ENCODE data around the gene DEDD2. TPM values are rescaled to one million over a fixed set of nuclear protein-coding genes. Genes with fewer than 3 reads are reported as not detected.
"Not testable (repeated sequence)": the region's sequence is repeated elsewhere in the genome, so short reads cannot be mapped to it uniquely, and the experiment has no call there.

The DEDD2 gene, protein sequence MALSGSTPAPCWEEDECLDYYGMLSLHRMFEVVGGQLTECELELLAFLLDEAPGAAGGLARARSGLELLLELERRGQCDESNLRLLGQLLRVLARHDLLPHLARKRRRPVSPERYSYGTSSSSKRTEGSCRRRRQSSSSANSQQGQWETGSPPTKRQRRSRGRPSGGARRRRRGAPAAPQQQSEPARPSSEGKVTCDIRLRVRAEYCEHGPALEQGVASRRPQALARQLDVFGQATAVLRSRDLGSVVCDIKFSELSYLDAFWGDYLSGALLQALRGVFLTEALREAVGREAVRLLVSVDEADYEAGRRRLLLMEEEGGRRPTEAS
- 47.7 and 48.8 TPM in 2 replicates for total RNA-seq

DNA sequence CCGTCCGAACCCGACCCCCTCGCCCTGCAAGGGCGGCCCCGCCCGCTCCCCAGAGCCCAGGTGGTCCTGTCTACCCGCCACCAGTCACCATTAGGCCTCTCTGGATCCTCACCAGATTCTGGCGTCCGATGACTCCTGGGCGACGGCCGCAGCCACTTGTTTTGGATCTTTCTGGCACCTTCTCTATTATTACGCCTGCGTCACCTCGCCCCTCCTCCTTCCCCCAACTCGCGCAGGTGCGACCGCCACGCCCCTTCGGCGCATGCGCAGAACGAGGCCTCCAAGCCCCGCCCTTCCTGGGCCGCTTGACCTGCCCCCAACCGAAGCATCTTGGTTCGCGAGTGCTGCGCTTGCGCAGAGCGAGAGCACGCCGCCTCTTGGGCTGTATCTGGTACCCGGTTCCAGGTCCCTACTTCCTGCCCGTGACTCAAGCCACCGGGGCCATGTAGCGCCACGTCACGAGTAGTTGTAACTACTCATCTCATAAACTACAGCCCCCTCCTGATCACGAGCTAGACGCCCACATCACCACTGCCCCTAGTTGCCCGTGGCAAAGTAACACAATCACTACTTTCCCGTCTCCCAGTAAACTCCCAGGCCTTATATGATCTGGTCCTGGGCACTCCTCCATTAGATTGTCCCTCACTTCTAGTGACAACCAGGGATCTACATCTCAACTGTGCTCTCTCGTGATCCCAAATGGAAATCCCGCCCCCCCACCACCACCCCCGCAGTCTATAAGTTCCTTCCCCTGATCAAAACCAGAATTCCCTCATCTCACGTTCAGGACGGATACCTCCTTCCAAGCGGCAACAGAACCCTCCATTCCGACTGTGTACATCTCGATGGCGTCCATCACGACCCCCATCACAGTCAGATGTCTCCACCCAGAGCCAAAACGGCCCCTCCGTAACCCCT, at the start of gene DEDD2:
DEDD2 (minus strand) TSS at position 158 of the 918 bp plus-strand sequence. CDS start 670 bp downstream, outside the sequence.
- intact Hi-C loops (cut with micrococcal nuclease) = loop anchor here (1.0 to 2.0 kb wide), 7 partner anchors 18 to 206 kb away; partner anchors contain the start of genes PAFAH1B3 and PRR19

DNA sequence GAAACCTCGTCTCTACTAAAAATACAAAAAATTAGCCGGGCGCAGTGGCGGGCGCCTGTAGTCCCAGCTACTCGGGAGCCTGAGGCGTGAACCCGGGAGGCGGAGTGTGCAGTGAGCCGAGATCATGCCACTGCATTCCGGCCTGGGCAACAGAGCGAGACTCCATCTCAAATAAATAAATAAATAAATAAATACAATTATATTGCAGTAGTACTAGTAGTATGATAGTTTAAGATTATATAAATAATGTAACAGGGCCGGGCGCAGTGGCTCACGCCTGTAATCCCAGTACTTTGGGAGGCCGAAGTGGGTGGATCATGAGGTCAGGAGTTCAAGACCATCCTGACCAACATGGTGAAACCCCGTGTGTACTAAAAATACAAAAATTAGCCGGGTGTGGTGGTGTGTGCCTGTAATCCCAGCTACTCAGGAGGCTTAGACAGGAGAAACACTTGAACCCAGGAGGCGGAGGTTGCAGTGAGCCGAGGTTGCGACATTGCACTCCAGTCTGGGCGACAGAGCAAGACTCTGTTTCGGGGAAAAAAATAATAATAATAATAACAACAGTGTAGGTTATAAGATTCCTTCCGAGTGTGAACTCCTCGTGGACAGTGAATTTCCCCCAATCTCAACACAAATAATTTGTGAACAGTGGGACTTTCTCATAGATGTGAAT, 49.6 kb upstream of the DEDD2 start:
- intact Hi-C loops (cut with micrococcal nuclease) = not testable (repeated sequence)

DNA sequence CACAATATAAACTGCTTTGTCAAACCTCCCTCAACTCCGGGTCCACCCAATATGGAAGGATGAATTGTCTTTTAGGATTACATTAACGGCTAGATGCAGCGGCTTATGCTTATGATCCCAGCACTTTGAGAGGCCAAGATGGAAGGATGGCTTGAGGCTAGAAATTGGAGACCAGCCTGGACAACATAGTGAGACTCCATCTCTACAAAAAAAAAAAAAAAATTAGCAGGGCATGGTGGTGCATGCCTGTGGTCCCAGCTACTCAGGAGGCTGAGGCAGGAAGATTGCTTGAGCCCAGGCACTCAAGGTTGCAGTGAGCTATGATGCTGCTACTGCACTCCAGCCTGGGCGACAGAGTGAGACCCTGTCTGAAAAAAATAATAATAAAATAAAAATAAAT, 48.6 kb upstream of the DEDD2 start:
- intact Hi-C loops (cut with micrococcal nuclease) = not testable (repeated sequence)

DNA sequence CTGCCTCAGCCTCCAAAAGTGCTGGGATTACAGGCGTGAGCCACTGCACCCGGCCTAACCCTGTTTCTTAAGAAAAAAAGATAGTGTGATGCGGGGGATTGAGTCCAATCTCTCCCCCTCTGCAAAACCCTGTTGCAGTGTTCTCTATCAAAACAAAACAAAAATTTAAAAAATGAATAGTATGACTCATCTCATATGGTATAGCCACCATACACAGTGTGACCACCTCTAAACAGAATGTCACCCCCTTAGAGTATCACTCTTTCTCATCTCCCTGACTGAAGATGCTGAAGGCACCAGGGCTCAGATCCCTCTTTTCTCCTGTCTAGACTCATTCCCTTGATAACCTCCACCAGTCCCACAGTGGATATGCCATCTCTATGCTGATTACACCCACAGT, 44.3 kb upstream of the DEDD2 start:
- intact Hi-C loops (cut with micrococcal nuclease) = no loop called here

DNA sequence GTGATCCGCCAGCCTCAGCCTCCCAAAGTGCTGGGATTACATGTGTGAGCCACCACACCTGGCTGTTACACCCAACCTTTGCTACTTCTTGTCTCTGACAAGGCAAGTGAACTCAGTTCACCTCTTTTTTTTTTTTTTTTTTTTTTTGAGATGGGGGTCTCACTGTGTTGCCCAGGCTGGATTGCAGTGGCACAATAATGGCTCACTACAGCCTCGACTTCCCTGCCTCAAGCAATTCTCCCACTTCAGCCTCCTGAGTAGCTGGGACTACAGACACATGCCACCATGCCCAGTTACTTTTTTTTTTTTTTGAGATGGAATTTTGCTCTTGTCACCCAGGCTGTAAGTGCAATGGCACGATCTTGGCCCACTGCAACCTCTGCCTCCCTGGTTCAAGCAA, 40.4 kb upstream of the DEDD2 start:
- intact Hi-C loops (cut with micrococcal nuclease) = not testable (repeated sequence)

DNA sequence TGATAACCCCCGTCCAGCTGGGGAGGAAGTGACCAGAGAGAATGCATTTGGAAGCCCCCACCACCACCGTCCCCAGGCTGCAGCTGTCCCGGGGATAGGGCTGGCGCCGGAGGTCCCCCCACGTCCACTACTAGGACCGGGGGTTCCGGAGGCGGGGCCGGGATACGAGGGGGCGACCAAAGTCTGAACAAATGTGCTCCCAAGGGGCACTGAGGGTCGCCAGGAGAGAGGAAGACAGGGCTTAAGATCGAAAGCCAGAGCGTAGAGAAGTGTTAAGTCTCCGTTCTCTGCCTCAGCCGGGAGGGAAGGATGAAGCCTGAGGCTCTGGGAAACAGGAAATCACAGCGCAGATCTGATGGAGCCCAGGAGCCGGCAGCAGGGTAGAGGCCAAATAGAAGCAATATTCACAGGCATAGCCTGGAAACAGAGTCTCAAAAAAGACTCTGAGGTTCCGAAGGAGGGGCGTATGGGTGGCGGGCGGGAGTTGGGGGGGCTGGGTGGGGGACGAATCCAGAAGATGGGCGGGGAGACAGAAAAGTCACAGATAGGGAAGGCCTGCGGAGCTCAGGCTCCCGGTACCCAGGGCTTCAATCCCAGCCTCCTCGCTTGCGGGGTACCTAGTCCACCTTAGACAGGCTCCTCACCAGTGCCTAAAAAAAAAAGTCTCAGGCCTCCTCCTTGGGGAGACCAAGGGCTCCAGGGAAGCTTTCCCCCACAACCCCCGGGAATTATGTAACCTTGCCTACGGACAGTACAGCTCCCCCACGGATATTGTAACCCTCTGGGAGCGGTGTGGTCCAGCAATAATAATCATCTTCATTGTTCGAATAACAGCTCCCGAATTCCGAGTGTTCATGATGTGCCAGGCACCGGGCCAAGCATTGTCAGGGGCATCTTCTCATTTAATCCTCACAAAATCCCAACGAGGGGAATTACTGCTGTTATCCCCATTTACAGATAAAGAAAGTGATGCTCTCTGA, 38.6 kb upstream of the DEDD2 start:
- intact Hi-C loops (cut with micrococcal nuclease) = loop anchor here (1.0 to 2.0 kb wide), 7 partner anchors 12 to 297 kb away; partner anchors contain the start of genes MEGF8, PAFAH1B3, PRR19 and RABAC1

DNA sequence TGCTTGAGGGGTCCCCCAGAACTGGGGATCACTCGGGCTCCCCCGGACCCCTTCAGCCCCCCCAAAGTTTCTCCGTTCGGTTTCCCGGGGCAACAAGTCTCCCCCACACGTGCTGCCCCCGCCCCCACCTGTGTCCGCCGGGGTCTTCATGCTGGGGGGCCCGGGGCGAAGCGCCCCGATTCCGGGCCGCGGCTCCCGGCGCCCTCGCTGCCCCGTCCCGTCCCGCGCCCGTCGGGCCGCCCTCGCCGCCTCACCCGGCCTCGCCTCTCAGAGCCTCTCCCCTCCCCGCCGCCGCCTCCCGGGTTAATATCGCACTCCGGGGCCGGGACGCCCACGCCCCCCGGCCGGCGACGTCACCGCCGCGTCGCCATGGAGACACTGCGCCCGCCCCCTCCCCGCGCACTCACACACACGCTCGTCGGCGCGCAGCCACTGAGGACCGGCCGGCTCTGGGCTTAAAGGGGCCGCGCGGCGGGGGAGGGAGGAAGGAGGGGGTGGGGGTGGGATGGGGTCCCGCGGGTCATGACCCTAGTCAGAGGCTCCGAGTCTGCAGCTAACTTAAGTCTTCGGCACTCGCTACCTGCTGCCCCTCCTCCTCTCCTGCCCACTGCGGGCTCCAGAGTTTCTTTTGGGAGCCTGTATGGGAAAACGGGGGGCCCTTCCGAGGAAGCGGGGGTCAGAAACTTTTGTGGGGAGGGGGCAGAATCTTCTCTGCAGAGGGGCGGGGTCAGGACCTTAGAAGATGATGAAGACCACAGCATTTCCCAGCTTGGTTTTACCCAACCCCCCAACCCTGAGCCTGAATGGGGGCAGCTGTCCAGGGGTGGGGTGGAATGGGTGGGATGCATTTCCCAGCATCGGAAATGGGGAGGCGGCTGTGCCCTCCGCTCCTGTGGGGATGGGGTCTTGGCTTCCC, 37.6 kb upstream of the DEDD2 start, which contains the start of gene ERF:
ERF (minus strand) TSS at position 279 of the 916 bp plus-strand sequence; CDS start at position 150, 129 bp downstream.
- intact Hi-C loops (cut with micrococcal nuclease) = loop anchor here (1.0 to 2.0 kb wide), 7 partner anchors 11 to 296 kb away; partner anchors contain the start of genes MEGF8, PAFAH1B3, PRR19 and RABAC1

DNA sequence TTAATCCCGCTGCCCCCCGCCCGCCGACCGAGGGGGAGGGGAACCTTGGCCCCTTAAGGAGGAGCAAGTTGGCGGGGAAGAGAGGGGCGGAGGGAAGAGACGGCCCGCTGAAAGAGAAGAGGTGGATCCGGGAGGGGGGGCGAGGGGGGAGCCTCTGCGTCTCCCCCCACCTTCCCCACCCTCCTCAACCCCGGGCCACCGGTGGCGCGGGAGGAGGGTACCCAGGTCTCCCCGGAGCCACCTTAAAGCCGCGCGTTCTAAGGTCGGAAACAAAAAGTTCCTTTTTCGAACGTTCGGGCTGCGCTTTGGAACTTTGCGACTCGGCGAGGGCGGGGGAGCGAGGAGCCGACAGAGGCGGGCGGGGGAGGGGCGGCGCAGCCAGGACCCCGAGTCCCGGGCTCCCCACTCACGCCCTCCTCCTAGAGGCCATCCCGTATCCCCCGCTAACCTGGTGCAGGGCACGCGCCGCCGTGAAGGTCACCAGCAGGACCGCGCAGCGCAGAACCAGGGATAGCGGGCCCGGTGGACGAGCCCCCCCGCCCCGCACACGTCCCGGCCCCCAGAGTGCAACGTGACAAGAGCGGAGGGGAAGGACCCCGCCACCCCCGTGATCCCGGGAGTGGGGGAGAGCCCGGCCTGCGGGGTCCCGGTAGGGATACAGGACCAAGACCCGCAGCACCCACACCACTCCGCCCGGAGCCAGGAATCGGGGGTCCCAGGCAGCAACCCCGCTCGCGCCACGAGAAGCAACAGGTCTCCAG, 36.8 kb upstream of the DEDD2 start:
- intact Hi-C loops (cut with micrococcal nuclease) = loop anchor here (2.0 kb wide), 2 partner anchors 49 to 295 kb away; partner anchors contain the start of genes PAFAH1B3, PRR19 and RABAC1

DNA sequence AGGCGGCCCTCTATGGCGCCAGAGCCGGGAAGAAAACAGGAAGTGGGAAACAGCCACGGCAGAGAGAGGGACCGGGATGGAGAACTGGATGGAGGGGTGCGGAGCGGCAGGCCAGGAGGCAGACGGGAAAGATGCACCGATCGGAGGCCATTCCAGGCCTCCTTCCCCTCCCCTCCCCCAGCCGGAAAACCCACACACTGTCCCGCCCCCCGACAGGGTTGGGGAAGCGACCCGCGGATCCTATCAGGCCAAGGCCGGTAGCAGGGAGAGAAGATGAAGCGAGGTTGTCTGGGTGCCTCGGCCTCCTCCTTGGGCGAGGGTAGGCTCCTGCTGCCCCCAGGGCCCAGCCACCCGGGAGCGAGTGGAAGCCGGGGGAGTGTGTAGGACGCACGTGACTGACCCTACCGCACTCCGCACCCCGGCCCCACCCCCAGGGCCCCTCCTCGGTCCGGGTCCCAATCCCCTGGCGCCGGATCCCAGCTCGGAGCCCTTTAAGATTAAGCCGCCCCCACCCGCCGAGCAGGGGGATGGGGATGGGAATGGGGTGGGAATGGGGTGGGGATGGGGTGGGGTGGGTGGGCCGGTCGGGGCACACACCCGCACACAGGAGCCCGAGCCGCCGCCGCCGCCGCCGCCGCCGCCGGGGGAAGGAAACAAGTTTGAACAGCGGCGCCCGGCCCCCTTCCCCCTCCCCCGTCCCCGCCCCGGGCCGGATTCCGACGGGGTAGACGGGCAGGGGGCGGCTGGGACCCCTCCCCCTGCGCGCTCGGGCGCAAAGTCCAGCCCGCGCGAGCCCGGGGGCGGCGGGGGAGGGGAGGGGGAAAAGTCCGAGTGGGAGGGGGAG, 36.0 kb upstream of the DEDD2 start:
- intact Hi-C loops (cut with micrococcal nuclease) = loop anchor here (2.0 kb wide), 2 partner anchors 49 to 295 kb away; partner anchors contain the start of genes PAFAH1B3, PRR19 and RABAC1

DNA sequence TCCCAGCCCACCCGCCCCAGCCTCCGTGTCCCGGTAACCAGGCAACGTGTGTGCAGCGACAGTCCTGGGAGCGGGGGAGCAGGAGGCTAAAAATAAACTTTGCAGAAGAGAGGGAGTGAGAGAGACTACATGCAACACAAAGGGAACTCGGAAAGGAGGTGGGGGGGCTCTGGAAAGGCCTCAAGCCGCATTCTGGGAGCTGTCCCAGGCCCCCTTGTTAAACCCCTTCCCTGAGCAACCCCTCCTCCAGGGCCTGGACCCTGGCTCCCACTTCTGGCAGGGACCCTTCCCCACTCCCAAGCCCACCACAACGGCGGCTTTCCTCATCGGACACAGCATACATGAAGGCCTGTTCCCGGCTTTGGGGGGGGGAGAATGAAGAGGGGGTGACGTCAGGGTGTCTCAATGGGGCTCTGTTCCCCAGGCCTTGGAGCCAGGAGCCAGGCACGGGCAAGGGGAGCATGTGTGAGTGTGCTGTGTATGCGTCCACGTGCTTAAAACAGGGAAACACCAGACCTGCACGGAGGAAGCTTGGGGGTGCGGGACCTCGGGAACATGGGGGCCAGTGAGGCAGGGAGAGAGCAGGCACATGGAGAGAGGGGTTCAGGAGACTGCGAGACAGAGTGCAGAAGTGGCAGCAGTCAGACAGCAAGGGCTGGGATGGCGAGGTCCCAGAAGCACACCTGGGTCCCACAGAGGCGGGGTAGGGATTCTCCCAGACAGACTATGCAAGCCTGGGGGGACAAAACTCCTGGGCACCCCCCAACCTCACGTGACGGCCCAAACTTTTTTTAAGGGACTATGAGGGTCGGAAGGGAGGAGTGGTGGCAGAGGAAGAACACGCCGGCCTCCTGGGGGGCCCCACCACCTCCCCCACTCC, 35.1 kb upstream of the DEDD2 start:
- intact Hi-C loops (cut with micrococcal nuclease) = no loop called here

DNA sequence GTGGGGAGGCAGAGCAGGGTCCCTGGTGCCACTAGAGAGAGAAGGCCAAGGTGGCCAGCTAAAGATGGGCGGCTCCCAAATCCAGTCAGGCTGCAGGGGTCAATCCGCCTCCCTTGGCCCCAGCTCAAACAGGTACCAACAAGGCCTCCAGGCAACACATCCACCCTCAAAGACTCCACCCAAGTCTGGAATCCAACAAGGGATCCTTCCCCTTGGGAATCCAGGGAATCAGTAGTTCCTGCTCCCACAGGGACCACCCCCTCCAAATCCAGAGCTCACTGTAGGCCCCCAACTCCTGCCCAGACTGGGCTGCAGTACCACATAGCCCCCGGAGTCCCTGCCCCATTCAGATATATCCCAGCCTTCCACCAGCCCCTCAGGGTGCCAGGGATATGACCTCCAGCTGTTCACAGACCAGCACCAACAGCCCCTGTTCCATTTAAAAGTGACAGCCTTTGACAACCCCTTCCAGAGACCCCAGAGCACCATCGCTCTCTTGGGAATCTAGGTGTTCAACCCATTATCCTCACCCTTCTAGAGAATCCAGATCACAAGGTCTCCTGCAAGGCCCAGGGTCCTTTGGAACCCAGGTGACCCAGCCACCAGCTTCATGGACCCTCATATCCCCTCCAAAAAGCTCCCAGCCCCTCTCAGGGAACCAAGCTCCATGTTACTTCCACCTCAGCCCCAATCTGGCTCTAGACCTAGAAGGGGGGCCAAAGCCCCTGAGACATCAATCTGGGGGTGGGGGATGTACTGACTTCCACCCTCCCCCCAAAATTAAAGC, 34.3 kb upstream of the DEDD2 start:
- intact Hi-C loops (cut with micrococcal nuclease) = no loop called here

DNA sequence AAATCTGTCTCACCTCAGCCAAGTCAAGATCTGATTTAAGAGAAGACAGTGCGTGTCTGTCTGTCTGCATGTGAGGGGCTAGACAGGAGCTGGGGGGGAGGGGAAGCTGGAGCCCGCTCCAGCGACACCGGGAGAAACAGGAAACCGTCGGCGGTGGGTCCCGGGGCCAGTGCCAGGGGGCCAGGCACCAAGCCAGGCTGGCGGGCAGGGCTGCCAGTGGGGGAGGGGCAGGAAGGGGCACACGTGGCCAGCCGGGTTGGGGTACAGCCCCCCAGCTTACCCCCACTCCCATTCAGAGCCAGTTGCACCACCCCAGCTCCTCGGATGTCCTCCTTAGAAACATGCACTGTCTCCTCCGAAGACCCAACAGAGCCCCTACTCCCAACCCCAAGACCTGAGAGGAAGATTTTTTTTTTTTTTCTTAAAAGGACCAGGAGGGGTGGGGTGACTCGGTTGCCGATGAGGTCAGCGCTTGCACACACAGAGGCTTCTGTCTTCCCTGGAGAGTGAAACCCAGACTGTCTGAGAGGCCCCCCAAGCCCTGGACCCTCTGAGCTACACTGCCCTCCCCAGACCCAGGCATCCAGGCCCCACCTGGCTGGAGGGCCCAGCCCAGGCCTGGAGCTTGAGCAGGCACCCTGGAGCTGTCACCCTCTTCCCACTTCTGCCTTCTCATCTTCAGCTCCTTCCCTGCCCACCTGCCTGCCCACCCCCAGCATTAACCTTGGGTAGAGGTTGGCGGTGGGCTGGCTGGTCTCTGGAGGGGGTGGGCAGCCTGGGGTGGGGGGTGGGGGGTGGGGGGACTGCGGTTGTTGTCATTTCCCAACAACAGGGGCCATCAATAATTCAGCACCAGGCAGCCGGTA, 33.4 kb upstream of the DEDD2 start:
- intact Hi-C loops (cut with micrococcal nuclease) = no loop called here

DNA sequence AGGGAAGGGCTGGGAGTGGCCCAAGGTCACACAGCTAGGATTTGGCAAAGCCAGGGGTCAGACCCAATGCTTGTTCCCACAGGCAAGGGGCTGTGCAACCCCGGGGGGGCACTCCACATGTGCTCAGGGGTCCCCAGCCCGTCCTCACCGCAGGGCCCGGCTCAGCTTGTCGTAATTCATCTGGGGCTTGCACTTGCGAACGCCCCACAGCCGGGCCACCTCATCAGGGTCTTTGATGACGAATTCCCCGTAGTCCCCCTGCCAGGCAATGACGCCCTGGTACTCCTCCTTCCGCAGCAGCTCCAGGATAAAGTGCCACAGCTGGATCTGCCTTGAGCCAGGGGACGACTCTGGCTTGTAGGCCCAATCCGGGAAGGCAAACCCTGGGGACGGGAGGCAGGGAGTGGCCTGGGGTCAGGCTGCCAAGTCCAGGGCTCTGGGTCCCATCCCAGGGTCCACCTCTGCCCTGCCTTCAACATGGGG, 32.7 kb upstream of the DEDD2 start:
- intact Hi-C loops (cut with micrococcal nuclease) = no loop called here

DNA sequence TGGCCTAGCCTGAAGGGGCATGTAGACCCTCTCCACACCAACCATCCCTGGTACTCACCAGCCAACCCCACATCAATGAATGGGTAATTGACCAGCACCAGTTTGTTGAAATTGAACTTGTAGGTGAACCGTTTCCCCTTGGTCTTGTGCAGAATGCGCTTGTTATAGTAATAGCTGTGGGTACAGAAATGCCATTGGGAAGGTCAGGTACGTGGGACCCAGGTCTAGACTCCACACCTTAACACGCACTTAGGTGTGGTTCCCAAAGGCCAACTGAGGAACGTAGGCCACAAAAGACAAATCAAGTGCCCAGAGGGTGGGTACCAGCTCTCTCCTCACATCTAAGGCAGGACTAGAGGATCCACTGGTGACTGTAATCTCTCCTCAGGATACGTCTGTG, 32.3 kb upstream of the DEDD2 start:
- intact Hi-C loops (cut with micrococcal nuclease) = no loop called here

Measured in T-helper 1 cell treated with Interleukin-12 subunit alpha and Interleukin-12 subunit beta and Interleukin-4 antibody, amounts not matched to agents 30 ng/mL and 1 ng/mL, for 36 hours (primary cell).